HG02588 (cell line): Measurements from ENCODE around the gene INSL4.

Experiments
- ATAC-seq: cut with Tn5 transposase; IDR thresholded peaks from one replicate; pipeline ENCODE4 v1.9.1; 2021; ENCODE audit warnings: mild to moderate bottlenecking, moderate library complexity; ENCODE audit not compliant: unreplicated experiment

INSL4 gene

DNA sequence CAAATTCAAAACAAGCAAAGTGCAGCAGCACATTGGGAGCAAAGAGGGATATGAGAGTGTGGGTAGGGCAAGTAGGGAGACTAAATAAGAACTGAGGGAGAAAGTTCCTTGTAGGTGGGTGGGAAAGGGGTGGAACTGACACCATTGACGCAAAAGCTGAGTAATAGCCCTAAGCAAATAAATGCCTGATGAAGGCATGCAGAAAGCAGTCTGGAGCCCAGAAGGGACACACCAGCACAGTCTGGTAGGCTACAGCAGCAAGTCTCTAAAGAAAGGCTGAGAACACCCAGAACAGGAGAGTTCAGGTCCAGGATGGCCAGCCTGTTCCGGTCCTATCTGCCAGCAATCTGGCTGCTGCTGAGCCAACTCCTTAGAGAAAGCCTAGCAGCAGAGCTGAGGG lies at the start of gene INSL4:
Gene INSL4 (plus strand): TSS at position 208 of the 400 bp plus-strand sequence. CDS start 105 bp downstream, at position 313.
- ATAC-seq = no peak

DNA sequence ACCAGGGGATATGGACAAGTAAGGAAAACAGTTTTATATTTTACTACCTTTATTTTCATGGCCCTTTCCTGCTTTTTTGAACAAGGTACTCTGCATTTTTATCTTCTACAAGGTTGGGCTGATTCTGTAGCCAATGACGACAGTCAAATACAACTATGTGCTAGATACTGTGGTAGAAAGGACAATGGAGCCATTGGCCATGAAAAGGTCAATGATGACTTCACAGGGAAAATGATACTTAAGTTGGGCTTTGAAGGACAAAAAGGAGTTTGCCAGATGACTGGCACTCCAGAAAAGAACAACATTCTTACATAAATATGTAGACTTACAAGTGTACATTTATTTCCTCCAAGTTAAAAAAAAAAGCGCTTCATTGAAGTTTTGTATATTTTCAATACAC lies 46.4 kb upstream of the INSL4 start:
- ATAC-seq = no peak

DNA sequence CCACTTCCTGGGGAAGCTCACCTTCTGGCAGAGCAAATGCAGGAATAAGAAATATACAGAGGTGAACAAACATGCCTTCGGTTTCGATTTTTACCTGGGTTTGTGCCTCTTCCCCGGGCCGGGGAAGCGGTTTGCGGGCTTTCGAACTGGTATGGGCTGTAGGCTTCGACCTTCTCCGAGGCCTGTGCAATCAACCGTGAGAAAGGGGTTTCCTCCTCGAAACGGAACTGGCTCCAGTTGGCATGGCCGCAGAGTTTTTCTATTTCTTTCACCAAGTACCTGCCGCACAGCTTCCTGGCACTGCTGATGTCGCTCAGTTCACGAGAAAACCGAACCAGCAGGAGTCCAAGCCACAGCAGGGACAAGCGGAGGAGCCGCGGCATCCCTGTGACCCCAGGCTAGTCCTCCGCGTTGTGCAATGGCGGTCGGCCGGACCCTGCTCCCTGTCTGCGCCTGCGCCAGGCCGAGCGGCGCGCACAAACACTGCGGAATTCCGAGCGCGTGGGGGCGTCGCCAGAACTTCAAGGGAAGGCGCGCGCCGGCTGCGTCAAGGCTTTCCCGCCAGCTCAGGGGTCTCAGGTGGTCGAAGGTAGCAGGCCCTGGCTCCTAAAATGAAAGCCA lies 45.9 kb upstream of the INSL4 start, which contains the start of gene INSL6:
Gene INSL6 (minus strand): TSS at position 420 of the 621 bp plus-strand sequence. CDS start 37 bp downstream, at position 383.
- no peak for ATAC-seq

DNA sequence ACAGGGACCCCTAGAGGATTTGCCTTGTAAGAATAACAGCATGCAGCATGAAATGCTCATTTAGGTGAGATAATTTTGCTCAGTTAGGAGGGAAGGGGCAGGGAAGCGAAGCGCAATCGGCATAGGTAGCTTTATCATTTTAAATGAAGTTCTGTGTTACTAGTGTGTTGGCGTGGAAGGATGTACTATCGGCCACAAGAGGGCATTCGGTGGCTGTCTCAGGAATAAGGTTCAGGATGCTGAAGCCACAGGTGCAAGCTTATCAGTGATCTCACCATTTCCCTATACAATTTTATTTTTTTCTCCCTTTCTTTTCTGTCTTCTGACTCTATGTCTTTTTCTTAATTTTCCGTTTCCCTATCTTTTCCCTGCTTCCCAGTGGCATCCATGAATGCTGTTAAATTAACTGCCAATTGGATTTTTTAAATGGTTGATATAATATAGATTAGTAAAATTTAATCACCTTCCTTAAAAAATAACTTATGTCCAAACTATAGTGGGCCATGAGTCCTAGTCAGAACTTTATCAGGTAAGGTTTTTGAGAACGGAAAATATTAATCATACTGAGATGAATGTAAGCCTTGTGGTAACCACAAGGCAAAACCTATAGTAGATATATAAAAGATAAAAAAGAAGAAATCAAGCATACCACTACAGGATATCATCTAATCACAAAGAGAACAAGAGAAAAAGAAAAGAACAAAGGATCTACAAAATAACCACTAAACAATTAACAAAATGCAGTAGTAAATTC lies 44.6 kb upstream of the INSL4 start:
- no peak for ATAC-seq

DNA sequence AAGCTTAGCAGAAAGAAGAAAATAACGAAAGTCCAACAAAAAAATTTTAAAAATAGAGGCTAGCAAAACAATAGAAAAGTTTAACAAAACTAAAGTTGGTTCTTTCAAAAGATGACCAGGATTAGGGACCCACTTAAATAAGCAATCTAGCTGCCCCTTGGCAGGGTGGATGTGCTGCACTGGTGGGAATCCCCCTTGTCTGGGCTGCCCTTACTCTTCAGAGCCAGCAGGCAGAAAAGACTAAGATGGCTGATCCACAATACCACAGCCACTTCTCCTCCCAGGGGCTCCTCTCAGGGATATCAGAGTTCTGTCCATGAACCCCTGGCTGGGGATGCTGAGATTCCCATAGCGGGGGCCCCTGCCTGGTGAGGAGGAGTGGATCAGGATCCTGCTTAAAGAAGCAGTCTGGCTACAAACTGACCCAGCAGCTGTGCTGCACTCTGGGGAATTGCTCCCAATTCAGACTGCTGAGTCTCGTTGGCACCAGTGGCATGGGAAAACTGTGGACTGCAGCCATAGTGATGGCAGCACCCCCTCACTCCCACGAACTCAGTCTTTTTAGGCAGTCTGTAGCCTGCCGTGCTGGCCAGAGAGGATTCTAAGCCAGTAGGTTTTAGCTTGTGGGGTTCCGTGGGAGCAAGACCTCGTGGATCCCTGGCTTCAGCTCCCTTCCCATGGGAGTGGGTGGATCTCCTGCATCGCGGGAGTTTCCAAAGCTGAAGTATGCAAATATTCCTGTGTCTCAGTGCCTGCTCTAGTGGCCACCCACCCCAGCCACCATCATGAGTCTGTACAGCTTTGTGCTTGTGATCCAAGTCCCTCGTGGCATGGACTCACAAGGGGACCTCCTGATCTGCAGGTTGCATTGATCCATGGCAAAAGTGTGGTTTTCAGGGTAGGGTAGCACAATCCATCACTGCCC lies 42.9 kb upstream of the INSL4 start:
- ATAC-seq = no peak

DNA sequence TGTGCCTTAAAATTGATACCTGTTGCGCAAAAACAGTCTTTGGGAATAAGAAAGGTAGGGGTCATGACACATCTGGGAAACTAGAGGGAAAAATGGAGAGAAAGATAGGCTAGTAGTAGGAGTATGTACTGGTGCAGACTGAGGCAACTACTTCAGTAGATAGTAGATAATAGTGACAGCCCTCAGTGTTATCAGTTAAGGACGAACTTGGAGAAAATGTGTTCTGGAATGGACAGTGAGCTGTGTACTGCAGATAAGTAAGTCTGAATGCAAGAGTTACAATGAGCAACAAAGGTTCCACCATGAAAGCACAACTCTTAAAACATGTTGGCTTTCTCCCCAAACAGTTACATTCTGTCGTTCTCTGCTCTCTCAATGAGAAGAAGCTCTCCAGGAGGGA lies 39.2 kb upstream of the INSL4 start:
- ATAC-seq = no peak

DNA sequence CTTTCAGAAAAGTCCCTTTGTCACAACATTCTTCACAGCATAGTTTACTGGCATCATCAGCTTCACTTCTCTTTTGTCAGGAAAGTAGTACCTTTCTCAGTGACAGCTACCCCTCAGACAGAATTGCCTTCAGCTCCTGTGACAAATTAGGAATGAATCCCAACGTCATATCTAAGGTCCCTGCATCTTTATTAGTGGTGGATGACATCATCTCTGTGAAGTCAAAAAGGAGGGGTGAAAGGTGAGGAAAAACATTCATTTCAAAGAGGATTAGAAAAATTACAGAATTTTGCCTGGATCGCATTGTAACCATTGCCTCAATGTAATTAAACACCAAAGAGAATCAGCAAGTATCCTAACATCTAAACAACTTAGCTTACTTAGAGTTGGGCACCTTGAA lies 37.9 kb upstream of the INSL4 start:
- ATAC-seq = no peak

DNA sequence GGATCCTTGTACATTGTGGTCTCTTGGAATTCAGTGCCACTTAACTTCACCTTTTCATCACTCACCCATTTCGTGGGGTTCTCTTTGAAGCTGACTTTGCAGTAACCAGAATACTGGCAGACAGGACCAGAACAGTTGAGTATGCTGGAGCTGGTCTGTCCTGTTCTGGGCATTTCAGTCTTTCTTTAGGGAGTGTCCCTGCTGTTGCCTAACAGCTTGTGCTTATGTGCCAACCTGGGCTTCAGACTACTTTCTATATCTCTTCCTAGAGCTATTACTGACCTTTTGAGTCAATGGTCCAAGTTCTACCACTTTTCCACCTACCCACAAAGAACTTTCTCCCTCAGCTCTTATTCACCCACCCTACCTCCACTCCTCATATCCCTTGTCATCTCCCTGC lies 35.8 kb upstream of the INSL4 start:
- no peak for ATAC-seq

DNA sequence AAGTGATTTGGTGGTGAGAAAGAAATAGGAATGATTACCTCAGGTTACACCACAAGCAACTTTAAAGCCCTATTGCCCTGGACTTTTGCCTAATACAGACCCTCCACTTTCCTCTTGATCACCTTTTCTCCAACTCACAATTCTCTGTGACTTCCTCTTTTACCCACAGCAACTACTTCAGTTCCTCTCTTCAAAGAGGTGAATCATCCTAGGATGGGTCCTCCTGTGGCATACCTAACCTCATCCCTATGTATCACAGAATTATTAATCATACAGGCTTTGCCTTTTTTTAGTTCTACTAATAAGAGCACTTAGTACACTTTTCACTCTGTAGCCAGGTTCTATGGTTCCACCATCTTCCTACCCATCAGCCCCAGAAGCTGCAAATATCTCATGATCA lies 26.1 kb upstream of the INSL4 start:
- no peak for ATAC-seq

DNA sequence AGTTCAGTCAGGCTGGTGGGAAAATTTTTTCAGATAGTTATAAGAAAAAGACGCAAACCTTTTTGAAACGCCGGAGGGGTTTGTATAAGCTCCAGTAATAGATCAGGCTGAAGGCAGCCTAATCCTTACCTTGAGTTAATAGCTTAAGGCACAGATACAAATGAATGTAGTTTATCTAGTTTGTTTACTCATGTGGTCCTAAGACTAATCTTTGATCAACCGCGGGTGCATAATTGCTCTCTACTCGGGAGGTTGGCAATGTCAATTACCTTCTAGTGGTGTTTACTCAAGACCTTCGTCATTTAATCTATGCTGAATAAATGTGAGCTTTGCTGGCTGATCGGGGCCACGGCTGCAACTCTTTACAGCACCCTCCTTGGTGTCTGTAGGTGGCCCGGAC lies 665 bp upstream of the INSL4 start:
- ATAC-seq = no peak

DNA sequence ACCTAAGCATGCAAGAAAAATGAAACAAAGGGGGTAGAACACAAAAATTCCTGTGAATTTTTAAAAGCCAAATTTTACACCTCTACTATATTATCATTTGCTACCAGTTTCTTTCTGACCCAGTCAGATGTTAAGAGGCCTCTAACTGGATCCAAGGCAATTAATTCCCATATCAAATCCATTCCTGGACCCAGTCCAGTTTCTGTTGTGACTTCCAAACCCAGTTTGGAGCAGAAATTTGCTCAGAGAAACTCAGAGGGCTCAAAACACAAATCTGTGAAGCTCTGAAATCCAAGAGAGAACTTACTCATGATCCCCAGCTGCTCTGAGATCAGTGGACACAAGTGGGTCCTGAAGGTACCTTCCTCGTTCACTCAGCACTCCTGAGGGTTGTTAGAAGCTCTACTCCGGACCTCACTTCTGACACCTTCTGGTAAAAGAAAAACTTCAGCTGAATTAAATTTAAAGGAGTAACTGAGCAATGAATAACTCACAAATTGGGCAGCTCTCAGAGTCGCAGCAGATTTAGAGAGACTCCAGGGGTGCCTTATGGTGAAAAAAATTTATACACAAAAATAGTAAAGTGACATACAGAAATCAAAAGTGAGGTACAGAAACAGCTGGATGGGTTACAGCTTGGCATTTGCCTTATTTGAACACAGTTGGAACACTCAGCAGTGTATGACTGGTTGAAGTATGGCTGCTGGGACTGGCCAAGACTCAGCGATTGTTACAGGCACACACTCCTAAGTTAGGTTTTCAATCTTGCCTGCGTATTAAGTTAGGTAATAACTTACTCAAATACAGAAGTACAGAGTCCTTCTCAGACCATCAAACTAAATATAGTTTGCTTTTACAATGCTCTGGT lies 32.4 kb downstream of the INSL4 start:
- no peak for ATAC-seq

DNA sequence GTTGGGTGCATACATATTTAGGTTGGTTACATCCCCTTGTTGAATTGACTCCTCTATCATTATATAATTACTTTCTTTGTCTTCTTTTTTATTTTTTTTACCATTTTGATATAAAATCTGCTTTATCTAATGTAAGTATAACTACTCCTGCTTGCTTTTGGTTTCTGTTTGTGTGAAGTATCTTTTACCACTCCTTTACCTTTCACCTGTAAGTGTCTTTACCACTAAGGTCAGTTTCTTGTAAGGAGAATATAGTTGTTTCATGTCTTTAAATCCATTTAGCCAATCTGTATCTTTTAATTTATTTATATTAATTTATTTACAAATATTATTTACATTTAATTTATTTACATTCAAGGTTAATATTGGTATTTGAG lies 33.0 kb downstream of the INSL4 start:
- ATAC-seq = no peak

DNA sequence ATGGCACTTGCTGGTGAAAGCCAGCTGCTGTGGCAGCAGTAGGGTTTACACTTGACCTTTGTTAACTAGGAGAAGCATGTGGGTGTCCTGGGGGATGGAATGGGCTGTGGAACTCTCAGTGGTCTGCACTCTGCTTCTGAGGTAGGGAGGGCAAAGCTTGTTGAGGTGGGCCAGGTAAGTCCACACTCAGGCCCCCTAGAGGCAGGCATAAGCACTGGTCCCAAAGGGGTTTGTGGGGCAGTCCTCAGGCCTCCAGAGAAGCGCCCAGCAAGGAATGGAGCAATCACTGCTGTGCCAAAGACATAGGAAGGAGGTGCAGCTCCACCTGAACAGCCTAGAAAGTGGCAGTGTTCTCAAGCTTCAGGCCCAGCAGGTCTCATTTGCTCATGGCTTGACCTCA lies 34.7 kb downstream of the INSL4 start:
- ATAC-seq = no peak

DNA sequence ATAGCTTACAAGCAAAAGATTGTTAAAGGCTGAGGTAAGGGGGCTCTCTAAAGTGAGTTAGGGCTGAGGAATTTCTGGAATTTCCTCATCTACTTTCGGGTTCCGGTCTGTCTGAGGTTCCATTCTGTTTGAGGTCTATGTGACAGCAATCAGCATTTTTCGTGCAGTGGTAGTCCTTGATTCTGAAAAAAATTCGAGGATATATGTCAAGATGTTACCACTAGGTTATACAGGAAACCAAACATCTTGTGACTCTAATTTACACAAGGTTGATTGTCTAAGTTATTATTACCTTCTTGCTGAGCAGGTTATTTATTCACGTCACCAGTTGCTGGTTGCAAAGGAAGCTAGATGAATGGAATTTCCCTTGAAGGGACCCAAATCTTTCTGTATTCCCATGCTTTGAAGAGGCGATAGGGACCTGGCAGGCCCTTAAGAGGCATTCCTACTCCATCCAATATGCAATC lies 38.1 kb downstream of the INSL4 start:
- ATAC-seq = no peak

DNA sequence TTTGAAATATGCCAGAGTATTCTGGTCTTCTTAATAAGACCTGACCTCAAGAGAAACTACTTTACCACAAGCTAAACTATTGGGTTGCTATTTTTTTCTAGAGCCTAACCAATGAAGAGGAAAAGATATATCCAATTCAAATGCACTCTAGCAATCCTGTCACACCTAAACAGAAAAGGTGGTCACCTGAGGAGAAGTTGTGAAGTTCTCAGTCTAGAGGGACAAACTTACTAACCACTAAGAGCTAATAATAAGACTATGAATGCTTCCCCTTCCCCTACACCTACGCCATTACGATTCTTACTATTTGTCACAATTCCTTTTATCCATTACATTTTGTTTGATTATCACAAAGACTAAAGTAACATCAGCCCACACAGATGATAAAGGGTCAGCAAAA lies 43.6 kb downstream of the INSL4 start:
- ATAC-seq = no peak

DNA sequence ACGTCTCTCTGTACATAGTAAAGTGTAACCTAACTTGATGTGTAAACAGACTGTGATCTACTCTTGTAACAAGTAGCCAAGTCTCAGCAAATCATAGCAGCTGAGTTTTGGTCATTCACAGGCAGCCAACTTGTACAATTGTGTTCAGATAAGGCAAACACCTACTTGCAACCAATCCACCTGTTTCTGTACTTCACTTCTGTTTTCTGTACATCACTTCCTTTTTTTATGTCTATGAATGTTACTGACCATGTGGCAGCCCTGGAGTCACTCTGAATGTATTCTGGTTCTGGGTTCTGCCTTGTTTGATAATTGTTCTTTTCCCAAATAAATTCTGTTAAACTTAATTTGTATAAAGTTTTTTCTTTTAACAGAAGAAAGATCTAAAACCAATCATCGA lies 47.3 kb downstream of the INSL4 start:
- ATAC-seq = no peak
